Inferior parietal cortex (tissue), 1 donor: Measurements from ENCODE around the gene REV1.
A peak's percentile ranks its signal among the peaks of the same experiment; 100 is the strongest.
"Not testable (repeated sequence)": the region's sequence is repeated elsewhere in the genome, so short reads cannot be mapped to it uniquely, and the experiment has no call there.

Source experiments
- DNase-seq: peaks from one replicate; pipeline ENCODE4 v3.0.0-alpha.2; 2016; ENCODE audit errors: extremely low spot score

The REV1 gene

DNA sequence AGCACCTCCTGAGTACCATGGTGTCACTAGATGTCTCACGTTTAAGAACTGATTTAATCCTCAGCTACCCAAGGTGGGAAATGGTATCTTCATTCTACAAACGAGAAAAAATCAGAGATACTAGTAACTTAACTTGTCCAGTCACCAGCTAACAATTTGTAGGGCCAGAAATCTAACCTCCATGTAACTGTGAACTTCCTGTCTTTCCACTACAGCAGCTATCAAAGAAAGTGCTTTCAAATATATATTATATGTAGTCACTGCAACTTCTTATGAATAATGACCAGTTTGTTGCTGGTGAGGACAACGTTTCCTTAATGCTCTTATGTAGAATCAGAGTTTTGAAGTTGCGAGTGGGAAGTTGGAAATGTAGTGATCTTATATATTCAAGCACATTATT, 1.9 kb downstream of the REV1 start:
- DNase-seq, result no peak

DNA sequence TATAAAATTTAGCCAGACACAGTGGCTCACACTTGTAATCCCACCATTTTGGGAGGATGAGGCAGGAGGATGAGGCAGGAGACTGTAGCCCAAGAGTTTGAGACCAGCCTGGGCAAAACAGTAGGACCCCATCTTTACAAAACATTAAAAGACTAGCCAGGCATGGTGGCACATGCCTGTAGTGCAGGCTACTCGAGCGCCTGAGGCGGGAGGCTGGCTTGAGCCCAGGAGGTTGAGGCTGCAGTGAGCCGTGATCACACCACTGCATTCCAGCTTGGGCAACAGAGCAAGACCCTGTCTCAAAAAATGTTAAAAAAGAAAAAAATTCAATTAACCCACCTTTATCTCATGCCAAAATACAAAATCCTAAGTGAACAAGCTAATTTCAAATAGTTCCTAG, 4.0 kb downstream of the REV1 start:
- DNase-seq, result no peak

DNA sequence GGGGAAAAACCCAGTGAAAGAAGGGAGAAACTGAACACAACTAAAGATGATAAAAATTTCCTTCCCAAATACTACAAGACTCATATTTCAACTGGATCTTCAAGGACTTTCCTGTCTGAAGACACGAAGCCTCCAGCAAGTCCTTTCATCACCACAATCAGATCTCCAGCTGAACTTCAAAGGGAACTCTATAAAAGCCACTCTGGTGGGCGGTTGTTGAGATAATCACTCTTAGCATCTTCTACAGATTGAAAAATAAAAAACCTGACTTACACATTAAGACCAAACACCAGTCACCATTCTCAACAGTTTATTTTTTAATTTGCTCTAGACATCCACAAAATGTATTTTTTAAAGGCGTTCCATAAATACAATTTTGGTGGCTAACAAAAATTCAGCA, 4.4 kb downstream of the REV1 start:
- no peak for DNase-seq

DNA sequence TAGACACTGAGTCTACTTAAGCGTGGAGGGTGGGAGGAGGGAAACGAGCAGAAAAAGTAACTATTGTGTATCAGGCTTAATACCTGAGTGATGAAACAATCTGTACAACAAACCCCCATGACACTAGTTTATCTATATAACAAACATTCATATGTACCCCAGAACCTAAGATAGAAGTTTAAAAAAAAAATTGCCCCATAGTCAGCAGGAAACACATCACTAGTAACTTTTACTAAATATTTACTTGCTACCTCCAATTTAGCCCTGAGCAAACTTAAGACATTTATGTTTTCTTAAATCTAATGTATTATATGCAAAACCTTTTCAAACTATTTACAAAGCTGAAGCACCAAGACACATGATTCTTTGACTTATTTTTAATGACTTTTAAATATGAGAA, 5.6 kb downstream of the REV1 start:
- DNase-seq, result no peak

DNA sequence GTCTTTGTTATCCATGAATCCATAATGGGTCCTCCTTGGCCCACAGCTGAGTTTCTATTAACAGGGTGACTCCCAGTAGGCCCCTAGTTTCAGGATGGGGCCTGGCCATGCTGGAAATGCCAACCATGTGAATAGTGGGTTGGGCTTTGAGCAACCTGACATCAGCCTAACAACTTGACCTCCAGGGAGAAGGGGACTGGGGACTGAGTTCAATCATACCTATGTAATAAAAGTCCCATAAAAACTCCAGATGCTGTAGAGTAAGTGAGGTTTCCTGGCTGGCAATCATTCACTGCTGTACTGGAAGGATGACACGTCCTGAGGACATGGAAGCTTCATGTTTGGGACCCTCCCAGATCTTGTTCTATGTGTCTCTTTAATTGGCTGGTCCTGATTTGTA, 7.9 kb downstream of the REV1 start:
- no peak for DNase-seq

DNA sequence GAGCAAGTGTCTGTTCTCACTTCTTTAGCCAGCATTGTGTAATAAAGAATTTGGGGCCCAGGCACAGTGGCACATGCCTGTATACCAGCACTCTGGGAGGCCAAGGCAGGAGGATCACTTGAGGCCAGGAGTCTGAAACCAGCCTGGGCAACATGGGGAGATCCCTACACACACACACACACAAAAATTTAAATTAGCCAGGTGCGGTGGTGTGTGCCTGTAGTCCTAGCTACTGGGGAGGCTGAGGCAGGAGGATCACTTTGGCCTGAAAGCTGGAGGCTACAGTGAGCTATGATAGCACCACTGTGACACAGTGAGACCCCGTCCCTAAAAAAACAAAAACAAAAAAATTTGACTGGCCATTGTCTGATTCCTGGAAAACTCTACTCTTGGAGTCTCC, 8.3 kb downstream of the REV1 start:
- DNase-seq, result no peak

DNA sequence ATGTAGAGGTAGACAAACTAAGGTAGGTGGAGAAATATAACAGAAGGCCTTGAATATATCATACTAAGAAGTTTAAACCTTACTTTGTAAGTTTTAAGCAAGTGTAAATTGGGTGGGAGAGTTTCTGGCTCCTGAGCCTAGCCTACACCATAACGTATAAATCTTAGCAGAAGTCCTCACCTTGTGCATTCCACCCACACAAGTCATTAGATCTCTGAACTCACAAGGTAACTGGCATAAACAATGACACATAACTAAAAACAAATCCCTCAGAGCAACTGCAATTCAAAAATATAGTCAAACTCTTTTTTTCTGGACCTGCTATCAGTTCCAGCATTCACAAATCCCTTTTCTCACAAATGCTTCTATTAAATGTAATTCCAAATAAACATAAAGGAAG, 9.4 kb downstream of the REV1 start:
- DNase-seq, result no peak

DNA sequence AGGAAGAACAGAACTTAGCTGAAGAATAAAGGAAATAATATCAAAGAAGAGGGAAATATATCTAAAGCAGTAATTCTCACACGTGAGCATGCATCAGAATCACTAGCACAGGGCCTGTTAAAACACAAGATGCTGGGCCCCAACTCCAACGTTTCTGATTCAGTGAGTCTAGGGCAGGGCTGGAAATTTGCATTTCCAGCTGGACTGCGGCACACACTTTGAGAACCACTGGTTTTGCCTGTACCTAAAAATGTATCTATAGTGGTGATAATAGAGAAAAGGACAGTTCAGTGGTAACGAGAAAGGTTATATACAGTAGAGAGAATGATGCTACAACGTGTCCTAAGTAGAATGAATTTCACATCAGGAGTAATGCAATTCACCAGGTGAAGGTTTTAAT, 11.2 kb downstream of the REV1 start:
- no peak for DNase-seq

DNA sequence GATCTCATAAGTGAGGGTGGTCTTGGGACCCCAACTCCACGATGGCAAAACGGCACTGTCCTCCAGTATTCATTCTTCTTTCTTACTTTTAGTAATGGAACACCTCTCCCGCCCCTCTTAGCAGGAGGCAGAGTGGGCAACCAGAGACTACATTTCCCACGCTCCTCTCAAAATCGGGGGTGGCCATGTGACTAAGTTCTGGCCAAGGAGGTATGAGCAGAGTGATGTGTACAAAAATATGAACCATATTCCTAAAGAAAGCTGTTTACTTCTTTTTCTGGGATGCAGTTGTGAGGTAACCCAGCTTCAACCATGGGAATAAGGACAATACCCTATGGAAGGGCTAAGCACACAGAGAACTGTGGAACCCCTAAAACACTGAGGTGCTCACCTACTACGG, 12.8 kb downstream of the REV1 start:
- no peak for DNase-seq

DNA sequence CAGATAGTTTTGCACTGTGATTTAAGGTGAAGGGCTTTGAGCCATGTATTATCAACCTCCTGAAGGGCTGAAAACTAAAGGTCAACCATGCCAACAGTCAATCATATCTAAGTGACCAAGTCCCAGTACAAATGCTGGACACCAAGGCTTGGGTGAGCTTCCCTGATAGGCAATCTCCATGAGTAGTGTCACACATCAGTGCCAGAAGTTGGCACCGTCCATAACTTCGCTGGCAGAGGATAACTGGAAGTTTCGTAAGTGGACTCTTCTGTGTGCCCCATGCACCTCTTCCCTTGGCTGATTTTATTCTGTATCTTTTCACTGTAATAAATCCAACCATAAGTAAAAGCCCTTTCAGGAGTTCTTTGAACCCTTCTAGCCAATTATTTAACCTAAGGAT, 13.2 kb downstream of the REV1 start:
- no peak for DNase-seq

DNA sequence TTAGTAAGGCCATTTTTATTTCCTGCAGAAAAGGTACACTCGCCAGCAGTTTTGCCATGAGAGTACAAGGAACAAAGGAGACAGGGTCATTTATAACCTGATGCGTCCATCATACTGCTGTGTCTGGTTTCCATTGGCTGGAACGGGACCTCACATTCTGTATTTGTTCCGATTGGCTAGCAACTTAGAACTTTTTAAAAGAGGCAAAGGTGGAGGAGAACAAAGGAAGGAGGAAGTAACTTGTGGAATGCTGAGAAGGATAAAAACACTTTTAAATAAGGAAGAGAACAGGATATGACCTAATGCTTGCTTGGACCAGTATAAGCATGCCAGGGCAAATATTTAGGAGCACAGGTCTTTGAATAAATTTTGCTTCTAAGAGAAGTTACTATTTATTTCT, 14.7 kb downstream of the REV1 start:
- DNase-seq, result not testable (repeated sequence)

DNA sequence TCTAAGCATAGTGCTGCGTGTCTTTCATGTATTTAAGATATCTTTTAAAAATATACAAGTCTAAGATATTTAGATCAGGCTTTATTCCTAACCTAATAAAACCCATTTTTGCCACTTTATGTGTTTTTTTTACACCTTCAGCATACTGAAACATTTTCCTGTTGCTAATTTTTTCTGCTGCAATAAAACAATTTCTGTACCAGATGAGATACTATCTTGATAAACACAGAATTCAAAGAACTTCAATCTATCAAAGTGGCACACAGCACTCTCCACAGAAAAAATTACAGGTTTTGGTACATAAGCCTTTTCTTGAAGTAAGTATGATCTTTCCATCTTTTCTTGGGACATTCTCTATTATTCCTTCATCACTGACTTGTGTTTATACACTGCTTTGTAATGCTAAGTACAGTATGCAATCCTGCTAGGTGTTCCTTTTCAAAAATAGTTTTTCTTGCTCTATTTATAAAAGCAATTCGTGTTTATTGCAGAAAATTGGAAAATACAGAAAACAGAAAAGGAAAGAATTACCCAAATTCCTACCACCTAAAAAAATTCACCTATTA, 16.2 kb downstream of the REV1 start:
- DNase-seq, result no peak

DNA sequence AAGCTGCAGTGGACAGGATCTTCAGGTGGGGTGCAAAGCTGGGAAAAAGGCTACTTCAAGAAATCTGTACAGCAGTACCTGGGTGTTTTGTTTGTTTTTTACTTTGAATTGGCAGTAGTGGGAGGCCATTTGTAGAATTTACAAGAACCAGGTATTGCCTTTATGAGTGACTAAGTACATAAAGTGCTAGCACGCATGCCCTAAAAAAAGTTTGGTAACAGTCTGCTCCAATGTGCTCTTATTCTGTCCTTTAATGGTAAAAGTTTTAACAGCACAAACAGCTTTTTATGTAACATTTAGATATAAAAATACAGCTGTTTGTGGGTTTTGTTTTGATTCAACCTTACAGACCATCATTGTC, 17.2 kb downstream of the REV1 start:
- no peak for DNase-seq

DNA sequence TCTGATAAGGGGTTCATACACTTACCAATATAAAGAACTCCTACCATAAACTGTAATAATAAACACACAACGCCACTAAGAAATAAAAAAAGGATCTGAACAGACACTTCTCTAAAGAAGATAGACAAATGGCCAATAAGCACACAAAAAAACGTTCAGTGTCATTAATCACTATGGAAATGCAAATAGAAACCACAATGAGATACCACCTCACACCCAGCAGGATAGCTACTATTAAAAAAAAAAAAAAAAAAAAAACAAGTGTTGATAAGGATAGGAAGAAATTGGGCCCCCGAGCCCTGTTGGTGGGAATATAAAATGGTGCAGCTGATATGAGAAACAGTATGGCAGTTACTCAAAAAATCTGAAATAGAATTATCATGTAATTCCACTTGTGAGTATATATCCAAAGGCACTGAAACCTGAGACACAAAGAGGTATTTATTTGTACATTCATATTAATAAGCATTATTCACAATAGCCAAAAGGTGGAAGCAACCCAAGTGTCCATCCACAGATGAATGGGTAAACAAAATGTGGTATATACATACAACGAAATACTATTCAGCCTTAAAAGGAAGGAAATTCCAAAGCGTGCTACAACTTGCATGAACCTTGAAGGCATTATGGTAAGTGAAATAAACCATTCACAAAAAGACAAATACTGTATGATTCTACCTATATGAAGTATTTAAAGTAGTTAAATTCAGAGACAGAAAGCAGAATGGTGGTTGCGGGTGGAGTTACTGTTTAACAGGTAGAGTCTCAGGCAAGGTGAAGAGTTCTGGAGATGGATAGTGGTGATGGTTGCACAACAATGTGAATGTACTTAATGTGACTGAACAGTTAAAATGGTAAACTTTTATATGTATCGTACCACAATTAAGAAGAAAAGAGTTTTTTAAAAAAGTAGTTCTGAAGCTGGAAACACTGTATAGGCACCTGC, 17.9 kb downstream of the REV1 start:
- no peak for DNase-seq

DNA sequence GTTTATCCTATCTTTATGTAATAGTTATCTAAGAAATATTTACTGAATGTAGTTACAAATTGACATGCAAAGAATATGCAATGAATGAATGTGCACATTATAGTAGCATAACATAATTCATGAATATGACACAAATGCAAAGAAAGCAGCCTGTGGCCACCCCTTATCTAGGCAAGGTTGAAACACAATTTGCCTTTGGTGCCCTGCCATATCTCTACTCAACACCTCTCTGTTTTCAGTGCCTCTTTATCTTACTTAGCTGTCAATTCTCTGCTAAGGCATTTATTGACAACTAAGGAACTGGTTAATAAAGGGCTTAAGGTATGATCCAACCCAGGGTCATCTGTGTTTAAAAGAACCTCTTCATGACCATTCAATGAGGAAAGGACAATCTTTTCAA, 18.9 kb downstream of the REV1 start:
- no peak for DNase-seq

DNA sequence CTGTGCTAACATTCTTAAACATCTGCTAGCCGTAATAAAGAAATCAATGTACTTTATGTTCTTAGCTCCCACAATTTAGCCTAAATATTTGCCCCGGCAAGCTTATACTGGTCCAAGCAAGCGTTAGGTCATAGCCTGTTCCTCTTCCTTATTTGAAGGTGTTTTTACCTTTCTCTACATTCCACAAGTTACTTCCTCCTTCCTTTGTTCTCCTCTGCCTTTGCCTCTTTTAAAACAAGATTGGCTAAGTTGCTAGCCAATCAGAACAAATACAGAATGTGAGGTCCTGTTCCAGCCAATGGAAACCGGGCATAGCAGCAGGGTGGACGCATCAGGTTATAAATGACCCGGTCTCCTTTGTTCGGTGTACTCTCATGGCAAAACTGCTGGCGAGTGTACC, 19.4 kb downstream of the REV1 start:
- not testable (repeated sequence) for DNase-seq

DNA sequence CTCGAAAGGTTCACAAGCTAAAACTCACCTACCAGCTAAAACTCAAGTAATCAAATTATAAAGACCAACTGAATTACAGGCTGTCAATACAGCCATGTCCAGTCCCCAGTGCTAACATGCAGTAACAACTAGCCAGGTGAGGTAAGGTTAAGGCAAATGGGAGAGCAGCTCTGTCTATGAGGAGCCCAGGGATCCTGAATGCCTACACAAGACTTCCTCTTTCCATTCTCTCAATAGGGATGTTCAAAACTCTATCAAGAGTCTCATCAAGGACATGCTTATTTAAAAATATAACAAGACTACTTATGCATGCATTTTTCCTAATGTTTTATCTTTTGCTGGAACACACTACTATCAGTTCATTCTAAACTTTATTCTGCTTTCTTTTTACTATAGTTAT, 20.4 kb downstream of the REV1 start:
- no peak for DNase-seq

DNA sequence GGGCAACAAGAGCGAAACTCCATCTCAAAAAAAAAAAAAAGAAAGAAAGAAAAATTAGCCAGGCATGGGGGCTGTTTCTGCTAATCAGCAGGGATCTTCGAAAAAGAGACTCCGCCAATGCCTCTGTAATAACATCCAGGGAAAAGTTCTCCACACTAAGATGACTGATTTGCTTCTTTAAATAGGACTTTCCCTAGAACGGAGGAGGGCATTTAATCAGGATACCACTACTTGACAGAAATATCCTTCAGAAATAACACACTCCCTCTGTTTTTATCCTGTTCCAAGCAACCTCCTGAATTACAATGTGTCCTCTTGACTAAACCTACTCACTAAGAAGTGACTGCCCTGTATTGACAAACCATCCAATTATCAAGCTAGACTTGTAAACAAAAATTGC, 21.7 kb downstream of the REV1 start:
- DNase-seq, result peak; percentile 43

DNA sequence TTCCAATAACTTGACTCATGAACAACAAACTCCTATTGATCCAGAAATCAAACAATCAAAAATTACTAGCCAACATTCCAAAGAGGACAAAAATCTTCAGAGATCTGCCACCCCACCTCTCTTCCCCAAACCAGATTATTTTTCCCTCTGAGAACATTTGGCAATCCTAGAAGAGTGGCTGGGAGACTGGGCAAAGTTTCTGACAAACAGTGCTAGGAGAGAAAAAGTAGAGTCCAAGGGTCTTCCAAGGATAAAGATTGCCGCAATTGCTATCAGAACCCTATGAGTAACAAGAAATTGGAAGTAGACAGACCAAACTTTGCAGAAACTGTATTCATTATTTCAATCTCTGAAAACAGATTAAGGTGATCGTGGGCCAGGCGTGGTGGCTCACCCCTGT, 22.4 kb downstream of the REV1 start:
- no peak for DNase-seq

DNA sequence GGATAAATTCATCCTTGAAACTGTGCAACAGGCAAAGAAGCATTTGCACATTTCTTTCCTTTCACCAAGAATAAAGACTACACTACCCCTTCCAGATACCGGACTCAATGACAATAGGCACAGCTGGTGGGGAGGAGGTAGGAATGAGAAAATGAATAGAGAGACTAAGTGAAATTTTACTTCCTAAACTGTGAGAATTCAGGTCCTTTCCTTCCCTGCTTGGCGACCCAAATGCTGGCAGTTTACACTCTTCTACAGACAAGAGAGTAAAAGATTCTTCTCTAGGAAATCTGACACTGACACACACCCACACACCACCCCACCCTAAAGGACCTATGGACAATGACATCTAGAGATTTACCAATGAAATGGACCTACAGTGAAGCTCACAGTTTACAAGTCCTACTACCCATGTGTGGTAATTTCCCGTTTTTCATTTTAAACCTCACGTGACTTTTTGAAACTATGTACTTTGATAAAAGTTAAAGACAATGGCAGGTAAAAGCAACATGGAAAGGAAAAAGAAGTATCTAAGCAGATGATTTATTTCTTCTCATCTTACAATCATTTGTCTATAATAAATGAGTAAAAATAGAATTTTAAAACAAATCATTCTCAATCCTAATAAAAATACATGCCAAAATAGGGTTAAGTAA, 27.9 kb downstream of the REV1 start:
- DNase-seq, result no peak

DNA sequence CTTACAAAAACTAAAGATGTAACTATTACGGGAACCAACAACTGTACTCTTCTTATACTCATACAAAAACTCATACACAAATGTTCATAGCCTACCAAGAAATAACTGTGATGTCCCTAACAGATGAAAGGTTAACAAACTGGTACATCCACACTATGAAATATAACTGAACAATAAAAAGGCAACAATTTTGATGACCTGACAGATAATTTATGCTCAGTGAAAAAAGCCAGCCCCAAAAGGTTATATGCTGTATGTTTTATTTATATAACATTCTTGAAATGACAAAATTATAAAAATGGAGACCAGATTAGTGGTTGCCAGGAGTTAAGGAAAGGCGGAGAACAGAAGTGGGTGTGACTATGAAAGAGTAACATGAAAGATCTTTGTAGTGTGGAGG, 31.3 kb downstream of the REV1 start:
- no peak for DNase-seq

DNA sequence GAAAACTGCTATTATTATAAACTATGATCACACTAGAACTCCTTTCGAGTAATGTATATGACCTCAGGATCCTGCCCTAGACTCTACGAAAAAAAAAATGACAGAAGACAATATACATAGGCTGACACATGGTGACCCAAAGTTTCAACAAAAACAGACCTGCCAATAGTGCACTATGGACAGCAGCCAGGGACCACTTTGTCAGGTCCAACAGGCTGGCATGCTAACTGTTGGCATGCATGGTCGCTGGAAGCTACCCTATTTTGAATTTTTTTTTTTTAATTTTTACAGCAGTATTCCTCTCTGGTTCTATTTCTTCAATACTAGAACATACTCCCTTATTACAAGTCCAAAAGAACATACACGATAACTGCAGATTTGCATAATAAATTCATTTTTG, 38.1 kb downstream of the REV1 start:
- DNase-seq, result no peak

DNA sequence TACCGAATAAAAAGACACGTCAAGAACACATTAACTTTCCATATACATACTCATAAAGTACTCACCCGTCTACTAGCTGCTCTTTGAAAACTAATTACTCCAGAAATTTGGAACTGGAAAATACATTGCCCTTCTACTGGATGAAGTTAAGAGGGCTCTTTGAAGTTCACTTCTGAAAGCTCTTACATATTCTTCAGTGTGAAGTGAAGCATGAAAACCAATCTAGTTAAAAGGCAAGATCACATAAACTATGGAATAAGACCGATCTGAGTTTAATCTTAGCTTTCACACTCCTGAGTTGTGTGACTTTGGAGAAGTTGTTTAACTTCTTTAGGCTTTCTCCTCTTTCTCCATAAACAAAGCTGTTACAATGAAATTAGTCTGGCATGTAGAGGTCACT, 38.5 kb downstream of the REV1 start:
- DNase-seq, result no peak
